PC-9 (cell line): ENCODE data around the gene LRRC8A. TPM values are rescaled to one million over a fixed set of nuclear protein-coding genes. Genes with fewer than 3 reads are reported as not detected.
A peak's percentile ranks its signal among the peaks of the same experiment; 100 is the strongest.

Experiments
- BruUV-seq: library from RNA; stranded (reverse); fragments of 400-500 nt; replicated peaks from 2 replicates; lab custom pipeline; 2021; lab: Mats Ljungman, UMichigan
- CTCF ChIA-PET: fragments of 300-600 bp; sonication (Branson Sonifier 250); formaldehyde crosslinking; loops from one replicate; lab custom pipeline; 2022; ENCODE audit warnings: antibody characterized with exemption; lab: Charles Lee
- POLR2A ChIA-PET: fragments of 300-600 bp; sonication (Branson Sonifier 250); formaldehyde crosslinking; loops from one replicate; lab custom pipeline; 2022; ENCODE audit warnings: antibody characterized with exemption; ENCODE audit not compliant: unreplicated experiment; lab: Charles Lee
- DNase-seq, 2 experiments: peaks; one replicate each; pipeline versions ENCODE4 v3.0.0 to v3.0.0-alpha.2; 2015 to 2022; ENCODE audit warnings: mixed read lengths in 1 of 2
- H2AFZ ChIP-seq: fragments of 200-600 bp; sonication (generic); 2 replicates; pipeline ENCODE4 v1.8.1; 2017; ENCODE audit warnings: antibody characterized with exemption
- H3F3A ChIP-seq: fragments of 200-600 bp; sonication (generic); 2 replicates; pipeline ENCODE4 v1.8.1; 2017; ENCODE audit warnings: antibody characterized with exemption, mild to moderate bottlenecking, low read depth; ENCODE audit not compliant: insufficient read depth
- H3K27ac ChIP-seq: fragments of 200-600 bp; sonication (generic); 2 replicates; pipeline ENCODE4 v1.6.1; 2016; ENCODE audit warnings: mixed run types
- H3K27me3 ChIP-seq: fragments of 200-600 bp; sonication (generic); 2 replicates; pipeline ENCODE4 v1.6.1; 2016; ENCODE audit warnings: low read depth, mixed run types; ENCODE audit not compliant: insufficient read depth
- H3K36me3 ChIP-seq: fragments of 200-600 bp; sonication (generic); 2 replicates; pipeline ENCODE4 v1.6.1; 2016; ENCODE audit warnings: low read depth, mixed run types
- H3K4me1 ChIP-seq: fragments of 200-600 bp; sonication (generic); replicated peaks from 2 replicates; pipeline ENCODE4 v1.6.1; 2016; ENCODE audit warnings: mixed run types; ENCODE audit not compliant: insufficient read depth
- H3K4me2 ChIP-seq: fragments of 200-600 bp; sonication (generic); 2 replicates; pipeline ENCODE4 v1.6.1; 2017; ENCODE audit warnings: mixed run types
- H3K4me3 ChIP-seq: fragments of 200-600 bp; sonication (generic); 2 replicates; pipeline ENCODE4 v1.6.1; 2016; ENCODE audit warnings: mixed run types
- H3K79me2 ChIP-seq: fragments of 200-600 bp; sonication (generic); 2 replicates; pipeline ENCODE4 v1.6.1; 2017; ENCODE audit warnings: low read depth, mixed run types
- H3K9me2 ChIP-seq: fragments of 200-600 bp; sonication (generic); 2 replicates; pipeline ENCODE4 v1.8.1; 2017; ENCODE audit warnings: mild to moderate bottlenecking; ENCODE audit not compliant: insufficient read depth
- H3K9me3 ChIP-seq: fragments of 200-600 bp; sonication (generic); 2 replicates; pipeline ENCODE4 v1.8.1; 2016; ENCODE audit warnings: low read depth; ENCODE audit not compliant: insufficient read depth
- H4K20me1 ChIP-seq: fragments of 200-600 bp; sonication (generic); 2 replicates; pipeline ENCODE4 v1.8.1; 2017; ENCODE audit not compliant: insufficient read depth
- CTCF ChIP-seq: fragments of 200-600 bp; sonication (generic); conservative IDR thresholded peaks from 2 replicates; pipeline ENCODE4 v1.6.1; 2017; ENCODE audit warnings: mixed run types, antibody characterized with exemption, mild to moderate bottlenecking, moderate library complexity
- EZH2 ChIP-seq: fragments of 200-600 bp; sonication (generic); IDR thresholded peaks from 2 replicates; pipeline ENCODE4 v1.8.0; 2017; ENCODE audit warnings: antibody characterized with exemption, low read depth
- intact Hi-C: fragments of 100-400 bp; cut with micrococcal nuclease; formaldehyde crosslinking; loops from one replicate; pipeline ENCODE4 v1.10.0; 2022; ENCODE audit not compliant: unreplicated experiment
- total RNA-seq: library from RNA; stranded (reverse); gene quantifications from 2 replicates; pipeline ENCODE4 v1.2.3, GENCODE V29; 2021

The LRRC8A gene
- total RNA-seq, 1 experiment from 2014 or later = 90.3 TPM

GRCh38 chr9:128912270-128912853 is 30.4 kb downstream of the LRRC8A start:
- H3K36me3 ChIP-seq = peaks cover 15% of the 10 kb centered on the region; the same call in 1 of the 2 replicates
- POLR2A ChIA-PET = interaction anchor here (0.5 to 1.1 kb wide), 14 partner anchors 8 to 1058 kb away, joined by 3 to 33 read pairs (median 4); partner anchors contain the start of genes ENG, KYAT1 and SH3GLB2

GRCh38 chr9:128913048-128913900 is 31.3 kb downstream of the LRRC8A start:
- Histone ChIP-seq H3K79me2 (peaks cover 46% of the 10 kb centered on the region), H3K9me2 (no peaks in the 10 kb centered on the region), H3K27me3 (no peaks in the 10 kb centered on the region), H3F3A (peaks cover 35% of the 10 kb centered on the region), H3K4me2 (peak overlapping the region; percentile 73), H2AFZ (no peak overlapping the region), H3K27ac (peak overlapping the region; percentile 96), H3K36me3 (peaks cover 10% of the 10 kb centered on the region; the same call in 1 of the 2 replicates), H3K4me3 (no peak overlapping the region), H4K20me1 (no peaks in the 10 kb centered on the region), H3K9me3 (no peaks in the 10 kb centered on the region), H3K4me1 (peaks cover 44% of the 10 kb centered on the region)
- DNase-seq = peak in 1 of 2 experiments; percentile 67
- CTCF ChIA-PET = interaction anchor here (0.7 to 1.3 kb wide), 2 partner anchors 10 to 14 kb away, joined by 4 to 5 read pairs; no protein-coding TSS in a partner anchor
- intact Hi-C loops = loop anchor here (5.0 kb wide), 1 partner anchor 226 kb away; the partner anchor contains the start of gene SET
- TF ChIP-seq CTCF (no peak), EZH2 (no peak)
- BruUV-seq = TSS peak; percentile 26
- POLR2A ChIA-PET = interaction anchor here (0.5 to 1.1 kb wide), 9 partner anchors 10 to 378 kb away, joined by 3 to 33 read pairs (median 6); partner anchors contain the start of genes KYAT1 and SH3GLB2

More at GRCh38 chr9:128912270-128912853, 30.4 kb downstream of the LRRC8A start:
- intact Hi-C loops = loop anchor here (1.0 to 5.0 kb wide), 5 partner anchors 10 to 225 kb away; partner anchors contain the start of genes KYAT1 and SET
- Histone ChIP-seq H3K27me3 (no peaks in the 10 kb centered on the region), H3F3A (peaks cover 35% of the 10 kb centered on the region), H3K9me3 (no peaks in the 10 kb centered on the region), H3K27ac (peak overlapping the region; percentile 96), H3K4me1 (peaks cover 44% of the 10 kb centered on the region), H2AFZ (no peak overlapping the region), H3K4me3 (peak overlapping the region; percentile 7; the same call in 1 of the 2 replicates), H4K20me1 (no peaks in the 10 kb centered on the region), H3K79me2 (peaks cover 46% of the 10 kb centered on the region), H3K4me2 (peak overlapping the region; percentile 73), H3K9me2 (no peaks in the 10 kb centered on the region)
- TF ChIP-seq CTCF (no peak), EZH2 (no peak)
- no TSS peak for BruUV-seq
- DNase-seq = peak; percentile 92 to 98
- CTCF ChIA-PET = interaction anchor here (0.7 to 1.3 kb wide), 3 partner anchors 9 to 227 kb away, joined by 3 to 6 read pairs (median 5); no protein-coding TSS in a partner anchor
